Stimulated activated CD8-positive, alpha-beta memory T cell treated with anti-CD3 and anti-CD28 coated beads, Interleukin-7, amount 100 ng/mL, for 48 hours (primary cell): ENCODE results near the gene MTHFD2L.
A peak's percentile ranks its signal among the peaks of the same experiment; 100 is the strongest.
"Not testable (repeated sequence)": the region's sequence is repeated elsewhere in the genome, so short reads cannot be mapped to it uniquely, and the experiment has no call there.

ENCODE experiments used
- DNase-seq, 2 donors: peaks; one replicate each; pipeline ENCODE4 v3.0.0-alpha.2; 2020; ENCODE audit warnings: low read depth in 1 of 2; ENCODE audit errors: extremely low read depth in 1 of 2

Gene MTHFD2L

GRCh38 chr4:74132188-74132587 lies 25.7 kb upstream of the MTHFD2L start:
- not testable (repeated sequence) for DNase-seq

GRCh38 chr4:74132944-74133343 lies 25.0 kb upstream of the MTHFD2L start:
- DNase-seq, result no peak

GRCh38 chr4:74133786-74134499 lies 24.0 kb upstream of the MTHFD2L start:
- peak in 1 of 2 donors; percentile 20 for DNase-seq

- no peak for DNase-seq
Measured at GRCh38 chr4:74134500-74134852, 23.4 kb upstream of the MTHFD2L start.

- no peak for DNase-seq
Measured at GRCh38 chr4:74146581-74147129, 11.3 kb upstream of the MTHFD2L start.

GRCh38 chr4:74148205-74148604 lies 9.7 kb upstream of the MTHFD2L start:
- DNase-seq, result no peak

GRCh38 chr4:74152836-74153235 lies 5.1 kb upstream of the MTHFD2L start:
- DNase-seq, result no peak

GRCh38 chr4:74156521-74156920 lies 1.4 kb upstream of the MTHFD2L start:
- no peak for DNase-seq

GRCh38 chr4:74157154-74157553 lies 764 bp upstream of the MTHFD2L start:
- no peak for DNase-seq

- no peak for DNase-seq
Measured at GRCh38 chr4:74158466-74159142, 686 bp downstream of the MTHFD2L start.

GRCh38 chr4:74159143-74159709 lies 1.3 kb downstream of the MTHFD2L start:
- no peak for DNase-seq

- DNase-seq, result no peak
Measured at GRCh38 chr4:74161666-74162450, 3.9 kb downstream of the MTHFD2L start.

- no peak for DNase-seq
Measured at GRCh38 chr4:74166135-74166534, 8.2 kb downstream of the MTHFD2L start.

GRCh38 chr4:74166818-74167217 lies 8.9 kb downstream of the MTHFD2L start:
- no peak for DNase-seq

- DNase-seq, result no peak
Measured at GRCh38 chr4:74167585-74167984, 9.7 kb downstream of the MTHFD2L start.

GRCh38 chr4:74168841-74169240 lies 10.9 kb downstream of the MTHFD2L start:
- DNase-seq, result no peak

GRCh38 chr4:74173321-74173720 lies 15.4 kb downstream of the MTHFD2L start:
- no peak for DNase-seq

- DNase-seq, result no peak
Measured at GRCh38 chr4:74174421-74174820, 16.5 kb downstream of the MTHFD2L start.

- DNase-seq, result no peak
Measured at GRCh38 chr4:74174941-74175340, 17.0 kb downstream of the MTHFD2L start.

GRCh38 chr4:74175379-74175778 lies 17.5 kb downstream of the MTHFD2L start:
- DNase-seq, result no peak

GRCh38 chr4:74178798-74179197 lies 20.9 kb downstream of the MTHFD2L start:
- no peak for DNase-seq
